Measurements from ENCODE around the gene BCAR1.

DNA sequence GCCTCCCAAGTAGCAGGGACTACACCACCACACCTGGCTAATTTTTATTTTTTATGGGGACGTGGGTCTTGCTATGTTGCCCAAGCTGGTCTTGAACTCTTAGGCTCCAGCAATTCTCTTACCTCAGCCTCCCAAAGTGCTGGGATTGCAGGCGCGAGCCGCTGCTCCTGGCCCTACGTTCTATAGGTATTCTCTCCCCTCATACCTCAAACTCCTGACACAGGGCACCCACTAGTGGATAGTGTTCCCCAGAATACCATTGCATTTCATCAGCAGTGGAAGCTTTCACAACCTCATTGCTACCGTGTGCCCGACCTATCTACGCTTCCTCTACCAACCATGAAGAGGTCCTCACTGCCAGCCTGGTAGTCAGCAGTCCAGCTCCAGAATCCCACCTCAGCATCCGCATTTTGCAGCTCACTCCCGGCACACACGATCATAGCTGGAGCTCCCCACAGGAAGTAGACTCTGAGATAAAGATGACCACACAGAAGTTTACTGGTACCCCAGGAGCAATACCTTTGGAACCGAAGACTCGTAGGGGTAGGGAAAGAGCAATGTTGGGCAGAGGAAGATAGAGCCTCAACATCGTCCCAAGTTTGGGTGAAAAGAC lies 53.8 kb downstream of the BCAR1 start:
- TF ChIP-seq POLR2A (IDR thresholded peaks at IDR 0.05): no peak
- TF ChIP-seq, protein P1, sequence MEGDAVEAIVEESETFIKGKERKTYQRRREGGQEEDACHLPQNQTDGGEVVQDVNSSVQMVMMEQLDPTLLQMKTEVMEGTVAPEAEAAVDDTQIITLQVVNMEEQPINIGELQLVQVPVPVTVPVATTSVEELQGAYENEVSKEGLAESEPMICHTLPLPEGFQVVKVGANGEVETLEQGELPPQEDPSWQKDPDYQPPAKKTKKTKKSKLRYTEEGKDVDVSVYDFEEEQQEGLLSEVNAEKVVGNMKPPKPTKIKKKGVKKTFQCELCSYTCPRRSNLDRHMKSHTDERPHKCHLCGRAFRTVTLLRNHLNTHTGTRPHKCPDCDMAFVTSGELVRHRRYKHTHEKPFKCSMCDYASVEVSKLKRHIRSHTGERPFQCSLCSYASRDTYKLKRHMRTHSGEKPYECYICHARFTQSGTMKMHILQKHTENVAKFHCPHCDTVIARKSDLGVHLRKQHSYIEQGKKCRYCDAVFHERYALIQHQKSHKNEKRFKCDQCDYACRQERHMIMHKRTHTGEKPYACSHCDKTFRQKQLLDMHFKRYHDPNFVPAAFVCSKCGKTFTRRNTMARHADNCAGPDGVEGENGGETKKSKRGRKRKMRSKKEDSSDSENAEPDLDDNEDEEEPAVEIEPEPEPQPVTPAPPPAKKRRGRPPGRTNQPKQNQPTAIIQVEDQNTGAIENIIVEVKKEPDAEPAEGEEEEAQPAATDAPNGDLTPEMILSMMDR (IDR thresholded peaks at IDR 0.05): no peak
